ENCODE results near the gene AATF. TPM values are rescaled to one million over a fixed set of nuclear protein-coding genes. Genes with fewer than 3 reads are reported as not detected.

The AATF gene
- total and polyA plus RNA-seq, 11 donors: 15.2 to 51.6 (median 28.9) TPM

DNA sequence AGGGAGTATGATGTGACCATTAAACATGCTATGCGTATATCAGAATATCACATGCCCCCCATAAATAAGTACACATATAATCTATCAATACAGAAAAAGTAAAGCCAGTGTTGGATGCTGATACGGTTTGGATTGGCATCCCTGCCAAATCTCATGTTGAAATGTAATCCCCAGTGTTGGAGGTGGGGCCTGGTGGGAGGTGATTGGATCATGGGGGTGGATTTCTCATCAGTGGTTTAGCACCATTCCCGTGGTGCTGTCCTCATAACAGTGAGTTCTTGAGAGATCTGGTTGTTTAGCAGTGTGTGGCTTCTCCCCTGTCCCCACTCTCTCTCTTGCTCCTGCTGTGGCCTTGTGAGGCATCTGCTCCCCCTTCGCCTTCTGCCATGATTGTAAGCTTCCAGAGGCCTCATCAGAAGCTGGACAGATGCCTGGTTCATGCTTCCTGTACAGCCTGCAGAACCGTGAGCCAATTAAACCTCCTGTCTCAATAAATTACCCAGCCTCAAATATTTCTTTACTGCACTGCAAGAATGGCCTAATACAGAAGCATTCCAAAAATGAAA is 88.9 kb downstream of the AATF start:
- H3K27me3 ChIP-seq: no peaks in the 10 kb centered on the region
- ATAC-seq: no peak
- intact Hi-C loops (cut with DNase I): no loop called here
- no peak for DNase-seq
- 87 to 94% (median 88%) methylated on average over 5 of the region's 5 CpGs for WGBS, 4 donors
- H3K9me3 ChIP-seq: no peaks in the 10 kb centered on the region
- no peak overlapping the region for H3K4me3 ChIP-seq
- TF ChIP-seq POLR2A (IDR thresholded peaks at IDR 0.05): no peak
- TF ChIP-seq CTCF (IDR thresholded peaks at IDR 0.05): no peak
- H3K36me3 ChIP-seq: peaks cover 0 to 36% (median 7%) of the 10 kb centered on the region in 9 donors
- H3K4me1 ChIP-seq: peaks cover 0 to 5% (median 0%) of the 10 kb centered on the region in 12 donors
- H3K27ac ChIP-seq: no peak overlapping the region

DNA sequence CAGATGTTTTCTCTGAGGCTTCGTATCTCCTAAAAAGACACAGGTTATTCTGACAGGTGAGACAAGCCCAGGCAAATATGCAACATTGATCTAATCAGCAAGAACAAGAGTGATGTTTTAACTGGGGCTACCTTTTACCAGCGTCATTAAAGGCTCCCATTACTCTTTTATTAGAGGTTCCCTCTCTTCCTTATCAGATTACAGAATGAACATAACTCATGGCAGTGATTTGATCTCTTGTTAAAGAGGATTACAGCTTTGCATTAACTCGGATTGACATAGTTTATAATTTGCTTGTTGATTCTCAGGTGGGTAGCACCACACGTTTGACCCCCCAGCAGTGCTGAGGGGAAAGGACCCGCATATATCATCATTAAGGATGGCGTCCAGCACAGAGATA is 90.5 kb downstream of the AATF start:
- DNase-seq: no peak
- H3K9me3 ChIP-seq: no peaks in the 10 kb centered on the region
- H3K27ac ChIP-seq: no peak overlapping the region
- ATAC-seq: no peak
- peaks cover 0 to 2% (median 0%) of the 10 kb centered on the region in 12 donors for H3K4me1 ChIP-seq
- intact Hi-C loops (cut with DNase I): no loop called here
- WGBS, 4 donors: 89 to 93% (median 90%) methylated on average over 6 of the region's 6 CpGs
- TF ChIP-seq CTCF (IDR thresholded peaks at IDR 0.05) (no peak), POLR2A (IDR thresholded peaks at IDR 0.05) (no peak)
- no peaks in the 10 kb centered on the region for H3K27me3 ChIP-seq
- no peak overlapping the region for H3K4me3 ChIP-seq
- H3K36me3 ChIP-seq: peaks cover 0 to 37% (median 7%) of the 10 kb centered on the region in 9 donors

- ATAC-seq (no peak), DNase-seq (no peak)
- Histone ChIP-seq H3K36me3 (peaks cover 0 to 39% (median 15%) of the 10 kb centered on the region in 9 donors), H3K27ac (no peak overlapping the region), H3K4me1 (no peaks in the 10 kb centered on the region), H3K4me3 (no peak overlapping the region), H3K27me3 (no peaks in the 10 kb centered on the region), H3K9me3 (no peaks in the 10 kb centered on the region)
- no peak for TF ChIP-seq CTCF (IDR thresholded peaks at IDR 0.05)
- TF ChIP-seq POLR2A (IDR thresholded peaks at IDR 0.05): no peak
- intact Hi-C loops (cut with DNase I): no loop called here
Observed at GRCh38 chr17:37041932-37042331, 93.2 kb downstream of the AATF start.

DNA sequence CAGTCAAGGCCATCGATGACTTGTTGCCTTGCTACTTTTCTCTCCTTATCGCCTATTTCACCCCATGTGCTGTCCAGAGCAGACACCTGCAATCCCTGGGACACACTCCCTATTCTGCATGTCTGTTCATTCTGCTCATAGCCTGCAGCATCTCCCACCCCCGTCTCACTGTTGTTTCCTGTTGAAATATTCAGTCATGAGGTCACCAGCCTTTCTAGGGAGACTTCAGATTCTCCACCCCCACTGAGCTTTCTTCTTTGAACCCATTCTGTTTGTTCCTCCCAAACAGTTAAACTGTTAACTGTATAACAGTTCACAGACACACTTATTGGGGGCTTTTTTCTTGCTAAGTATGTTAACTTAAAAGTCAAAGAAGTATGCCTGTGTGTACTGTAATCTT is 94.4 kb downstream of the AATF start:
- TF ChIP-seq POLR2A (IDR thresholded peaks at IDR 0.05) (no peak), CTCF (IDR thresholded peaks at IDR 0.05) (no peak)
- WGBS, 4 donors: 84 to 94% (median 85%) methylated on average over 3 of the region's 3 CpGs
- intact Hi-C loops (cut with DNase I): no loop called here
- H3K27ac ChIP-seq: no peak overlapping the region
- no peaks in the 10 kb centered on the region for H3K27me3 ChIP-seq
- DNase-seq (no peak), ATAC-seq (no peak)
- H3K4me1 ChIP-seq: no peaks in the 10 kb centered on the region
- H3K9me3 ChIP-seq: no peaks in the 10 kb centered on the region
- H3K36me3 ChIP-seq: peaks cover 0 to 38% (median 12%) of the 10 kb centered on the region in 9 donors
- H3K4me3 ChIP-seq: no peak overlapping the region
